IPS DF 19.7 (cell line): ENCODE measurements around the gene PDSS2.

ENCODE experiments used
- DNase-seq: peaks from one replicate; pipeline ENCODE4 v3.0.0-alpha.2; 2013; ENCODE audit warnings: low read depth, low spot score

Gene PDSS2

DNA sequence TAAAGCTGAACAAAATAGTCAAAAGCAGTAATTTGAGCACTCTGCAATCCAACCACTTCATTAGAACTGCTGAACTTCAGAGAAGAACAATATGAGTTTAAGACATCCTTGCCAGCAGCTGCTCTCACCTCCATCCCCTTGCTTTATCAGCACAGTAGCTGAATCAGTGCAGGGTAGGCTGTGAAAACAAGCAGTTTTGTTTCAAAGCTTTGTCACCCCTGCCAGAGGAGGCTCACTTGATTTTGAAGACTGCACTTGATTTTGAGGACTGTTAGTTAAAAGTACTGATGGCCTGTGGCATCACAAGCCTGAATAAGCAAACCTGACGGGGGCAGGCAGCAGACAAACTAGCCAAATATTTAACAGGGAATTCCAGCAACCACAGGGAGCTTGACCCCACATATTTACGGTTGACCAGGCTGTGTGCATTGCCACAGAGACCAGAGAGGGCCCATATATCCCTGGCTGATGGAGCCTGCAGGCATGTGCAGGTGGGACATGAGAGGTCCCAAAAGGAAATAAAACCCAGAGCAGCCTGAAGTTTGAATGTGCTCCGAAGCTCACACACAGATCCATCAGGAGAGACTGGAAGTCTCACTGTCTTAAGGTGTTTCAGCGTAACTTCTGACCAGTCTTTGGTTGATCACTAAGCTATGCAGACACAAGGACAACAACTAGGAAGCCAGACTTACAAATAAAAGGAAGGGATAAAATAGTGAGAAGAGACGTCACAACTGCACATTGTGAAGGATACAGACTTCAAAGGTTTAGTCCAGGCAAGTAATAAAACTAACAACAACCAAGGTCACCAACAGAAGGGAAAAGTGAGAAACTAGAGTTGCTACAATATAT, 97.4 kb downstream of the PDSS2 start:
- no peak for DNase-seq

DNA sequence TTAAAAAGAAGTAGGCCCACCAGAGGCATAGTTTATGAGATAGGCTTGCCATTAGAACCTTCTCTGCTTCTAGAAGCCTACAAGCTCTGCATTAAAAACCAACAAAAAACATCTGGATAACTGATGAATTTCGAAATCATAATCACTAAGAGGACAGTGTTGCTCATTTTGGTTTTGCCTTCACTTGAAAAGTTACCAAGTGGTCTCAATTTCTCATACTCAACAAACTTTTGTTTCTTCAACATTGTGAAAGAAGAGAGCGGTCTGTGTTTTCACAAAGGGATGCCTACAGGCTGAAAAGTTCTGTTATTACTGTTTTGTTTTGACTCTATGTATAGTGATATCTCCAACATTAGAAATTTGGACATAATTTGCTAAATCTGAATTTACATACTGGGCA, 98.9 kb downstream of the PDSS2 start:
- DNase-seq, result no peak

DNA sequence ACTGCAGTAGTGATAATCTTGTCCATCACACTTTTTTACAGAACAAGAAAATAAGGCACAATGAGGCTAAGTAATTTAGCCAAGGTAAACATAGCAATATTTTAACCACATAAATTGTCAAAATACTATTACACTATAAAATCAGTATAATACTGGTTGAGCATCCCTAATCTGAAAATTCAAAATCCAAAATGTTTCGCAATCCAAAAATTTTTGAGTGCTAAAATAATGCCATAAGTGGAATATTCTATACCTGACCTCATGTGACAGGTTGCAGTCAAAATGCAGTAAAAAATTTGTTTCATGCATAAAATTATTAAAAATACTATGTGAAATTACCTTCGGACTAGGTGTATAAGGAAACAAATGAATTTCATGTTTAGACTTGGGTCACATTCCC, 101.5 kb downstream of the PDSS2 start:
- DNase-seq, result no peak

DNA sequence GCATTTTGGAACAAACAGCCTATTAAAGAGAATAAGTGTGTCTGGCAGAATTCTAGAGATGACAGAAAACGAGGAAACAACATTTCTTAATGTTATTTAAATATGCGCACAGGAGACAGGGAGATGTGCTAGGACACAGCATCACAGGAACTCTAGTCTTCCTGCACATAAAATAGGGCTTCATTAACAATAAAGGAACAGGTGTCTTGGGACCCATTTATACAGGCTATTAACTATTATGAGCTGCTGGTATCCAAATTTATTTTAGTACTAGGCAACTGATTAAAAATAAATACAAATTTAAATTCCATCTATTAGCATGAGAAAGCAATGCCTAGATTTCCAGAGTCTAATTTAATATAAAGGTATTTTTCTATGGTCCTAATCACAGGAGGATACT, 102.3 kb downstream of the PDSS2 start:
- no peak for DNase-seq

DNA sequence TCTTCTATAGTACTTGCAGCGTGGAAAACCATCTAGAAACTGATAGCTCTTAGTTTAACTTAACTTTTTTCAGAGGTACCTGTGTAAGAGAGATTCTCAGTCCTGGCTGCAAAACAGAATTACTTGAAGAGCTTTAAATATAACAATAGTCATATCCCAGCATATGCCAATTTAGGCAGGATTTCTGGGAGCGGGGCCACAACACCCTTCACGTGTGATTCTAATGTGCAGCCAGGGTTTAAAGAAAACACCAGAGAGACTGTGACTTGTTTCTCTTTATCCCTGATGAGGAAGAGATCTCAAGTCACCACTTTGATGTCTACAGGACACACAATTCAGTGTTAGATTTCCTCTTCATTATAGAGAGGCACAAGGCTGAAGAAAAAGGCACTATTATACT, 103.7 kb downstream of the PDSS2 start:
- no peak for DNase-seq

DNA sequence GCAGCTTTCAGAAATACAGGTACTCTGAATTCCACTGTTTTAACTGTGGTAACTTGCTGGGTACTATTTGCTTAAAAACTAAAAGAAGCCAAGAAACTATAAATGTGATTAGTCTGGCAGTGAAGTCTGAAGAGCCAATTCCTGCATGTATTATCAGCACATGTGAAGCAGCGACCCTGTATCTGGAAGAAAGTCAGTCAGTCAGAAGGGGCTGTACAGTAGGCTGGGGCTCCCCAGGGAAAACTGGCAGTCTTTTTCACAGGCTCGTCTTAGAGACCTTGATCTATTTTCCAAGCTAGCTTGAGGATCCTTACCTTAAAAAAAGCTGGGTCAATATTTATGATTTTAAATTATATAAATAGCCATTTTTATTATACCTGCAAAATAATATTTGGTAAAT, 104.9 kb downstream of the PDSS2 start:
- DNase-seq, result no peak

DNA sequence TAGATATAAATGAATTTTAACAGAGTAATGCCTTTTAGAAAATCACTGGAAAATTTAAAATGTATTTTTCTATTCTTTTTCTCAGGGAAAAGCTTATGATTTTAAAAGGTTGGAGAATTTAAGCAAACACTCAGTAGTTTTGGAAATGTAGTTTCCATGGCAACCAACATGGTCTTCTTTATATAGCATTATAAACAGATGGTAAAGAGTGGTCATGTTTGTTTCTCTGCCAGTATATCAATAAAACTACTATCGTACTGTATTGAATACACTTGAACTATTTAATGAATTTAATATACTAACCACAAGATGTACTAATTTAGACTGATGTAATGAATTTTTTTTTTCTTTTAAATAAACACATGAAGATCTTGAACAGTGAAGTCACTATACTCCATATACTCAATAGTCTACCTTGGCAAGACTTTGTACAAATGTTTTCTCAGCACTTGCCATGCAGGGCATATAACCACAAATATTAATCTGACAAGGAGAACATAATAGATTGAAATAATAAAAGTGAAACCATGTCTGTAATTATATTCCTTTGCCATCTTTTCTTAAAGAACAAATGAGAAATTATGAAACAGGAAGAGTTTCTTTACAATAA, 105.5 kb downstream of the PDSS2 start:
- DNase-seq, result no peak

DNA sequence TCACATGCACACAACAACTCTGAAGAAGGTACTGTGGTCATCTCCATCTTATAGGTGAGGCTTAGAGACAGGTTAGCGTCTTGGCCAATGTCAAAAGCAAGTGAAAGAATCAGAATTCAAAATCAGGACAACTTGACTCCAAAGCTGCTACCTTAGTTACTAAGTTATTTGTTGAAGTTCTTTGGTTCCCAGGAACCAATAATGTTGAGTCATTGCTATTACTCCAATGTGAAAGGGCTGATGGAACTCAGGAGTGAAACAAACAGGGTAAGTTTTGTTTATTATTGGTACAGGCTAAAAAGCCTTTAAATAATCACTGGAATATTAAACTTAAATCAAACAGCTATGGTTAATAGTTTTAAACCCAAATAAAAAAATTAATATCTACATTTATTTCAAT, 111.1 kb downstream of the PDSS2 start:
- DNase-seq, result no peak

DNA sequence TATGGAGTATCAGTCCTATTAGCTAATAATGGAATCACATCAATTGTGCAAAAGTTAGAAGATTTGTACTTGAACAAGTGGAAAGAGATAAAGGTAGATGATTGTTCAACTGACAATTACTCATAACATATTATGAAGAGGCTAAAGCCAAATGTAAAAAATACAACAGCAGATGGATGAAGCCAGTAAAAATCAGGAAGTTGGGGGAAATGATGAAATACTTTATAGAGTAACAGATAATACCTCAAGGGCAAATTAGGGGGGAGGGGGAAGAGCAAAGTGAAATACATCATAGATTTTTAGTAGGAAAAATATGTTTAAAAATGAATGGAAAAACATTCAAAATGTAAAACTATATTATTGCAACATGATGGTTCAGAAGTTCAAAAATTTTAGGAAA, 114.0 kb downstream of the PDSS2 start:
- DNase-seq, result no peak

DNA sequence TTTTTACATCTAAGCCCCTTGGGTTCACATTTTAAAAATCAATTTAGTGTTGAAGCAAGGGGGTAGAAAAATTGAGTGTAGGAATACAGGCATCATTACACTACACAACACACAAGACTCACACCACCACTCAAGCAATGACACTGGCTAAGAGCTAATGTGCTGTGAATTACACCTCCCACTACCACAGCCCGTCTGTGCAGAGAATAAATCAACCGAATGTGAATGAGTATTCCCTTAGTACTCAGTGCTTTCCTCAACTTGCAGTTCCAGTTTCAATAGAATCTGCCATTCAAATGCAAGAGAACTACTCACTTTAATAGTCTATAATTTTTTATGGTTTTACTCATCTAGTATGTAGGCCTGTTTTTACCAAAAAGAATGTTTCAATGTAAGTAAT, 114.4 kb downstream of the PDSS2 start:
- no peak for DNase-seq

DNA sequence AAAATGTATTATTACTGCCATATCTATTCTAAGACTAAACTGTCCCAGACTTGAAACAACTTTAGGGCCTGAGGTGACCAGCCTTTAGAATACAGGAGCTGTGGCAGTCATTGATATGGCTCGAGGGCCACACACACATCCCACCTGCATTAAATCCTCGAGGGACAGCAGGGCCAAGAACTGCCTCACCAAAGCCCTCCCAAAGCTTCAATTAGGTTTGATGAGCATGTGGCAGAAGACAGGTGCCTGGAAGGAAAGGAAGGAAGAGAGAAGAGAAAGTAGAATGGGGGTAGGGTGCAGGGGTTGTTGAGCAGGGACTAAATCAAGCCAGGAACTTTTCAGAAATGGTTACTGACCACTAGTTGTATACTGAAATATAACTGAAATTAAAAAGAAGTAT, 115.0 kb downstream of the PDSS2 start:
- DNase-seq, result no peak

DNA sequence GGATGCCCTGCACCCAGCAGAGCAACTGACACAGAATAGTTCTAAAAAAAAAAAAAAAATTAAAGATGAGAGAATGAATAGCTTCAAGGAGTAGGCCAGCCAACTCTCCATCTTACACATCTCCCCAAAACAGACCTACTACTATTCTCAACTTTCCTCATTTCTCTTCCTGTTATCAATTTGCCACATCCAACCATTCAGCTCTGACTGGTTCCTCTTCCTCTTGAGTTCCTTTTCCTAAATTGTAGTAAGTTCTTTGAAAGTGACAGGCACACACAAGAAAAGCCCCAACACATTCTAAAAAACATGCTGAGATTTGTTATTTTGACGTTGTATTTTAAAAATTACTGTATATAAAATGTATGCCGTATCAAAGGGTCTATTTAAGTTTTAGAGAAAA, 117.2 kb downstream of the PDSS2 start:
- no peak for DNase-seq

DNA sequence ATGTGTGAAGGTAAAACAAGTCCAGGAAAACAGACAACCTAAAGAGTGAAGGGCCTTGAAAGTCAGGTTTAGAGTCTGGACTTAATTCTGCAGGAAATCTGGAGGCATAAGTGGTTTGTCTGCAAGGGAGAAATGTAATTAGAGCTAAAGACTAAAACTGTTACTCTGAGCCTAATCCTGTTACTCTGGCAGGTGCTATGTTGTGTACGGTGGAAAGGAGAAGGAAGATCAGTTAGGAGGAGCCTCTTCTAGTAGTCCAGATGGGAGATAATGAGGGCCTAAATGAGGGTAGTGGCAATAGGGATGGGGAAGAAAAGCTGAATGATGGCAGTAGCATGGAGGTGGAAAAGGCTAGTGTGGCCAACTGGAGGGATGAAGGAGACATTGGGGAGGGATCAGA, 118.5 kb downstream of the PDSS2 start:
- DNase-seq, result no peak

DNA sequence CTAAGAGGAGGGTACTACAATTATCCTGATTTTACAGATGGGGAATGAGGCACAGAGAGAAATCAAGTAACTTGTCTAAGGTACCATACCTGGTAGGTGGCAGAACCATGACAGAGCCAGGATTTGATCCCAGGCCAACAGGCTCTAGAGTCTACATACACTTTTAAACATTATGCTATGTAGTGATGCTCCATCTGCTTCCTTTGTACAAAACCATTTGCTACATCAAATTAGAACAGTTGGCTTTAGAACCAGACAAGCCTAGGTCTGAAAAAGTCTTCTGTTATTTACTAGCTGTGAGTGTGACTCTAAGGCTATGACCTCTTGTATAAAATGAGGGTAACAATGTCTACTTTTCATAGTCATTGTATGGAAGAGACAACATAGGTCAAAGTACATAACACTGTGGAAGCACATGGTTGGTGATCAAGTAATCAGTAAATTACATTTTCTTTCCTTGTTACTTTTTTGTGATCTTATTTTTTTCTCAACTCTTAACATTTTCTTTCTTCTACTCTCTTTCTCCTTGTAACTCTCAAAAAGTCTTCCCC, 122.1 kb downstream of the PDSS2 start:
- DNase-seq, result no peak

DNA sequence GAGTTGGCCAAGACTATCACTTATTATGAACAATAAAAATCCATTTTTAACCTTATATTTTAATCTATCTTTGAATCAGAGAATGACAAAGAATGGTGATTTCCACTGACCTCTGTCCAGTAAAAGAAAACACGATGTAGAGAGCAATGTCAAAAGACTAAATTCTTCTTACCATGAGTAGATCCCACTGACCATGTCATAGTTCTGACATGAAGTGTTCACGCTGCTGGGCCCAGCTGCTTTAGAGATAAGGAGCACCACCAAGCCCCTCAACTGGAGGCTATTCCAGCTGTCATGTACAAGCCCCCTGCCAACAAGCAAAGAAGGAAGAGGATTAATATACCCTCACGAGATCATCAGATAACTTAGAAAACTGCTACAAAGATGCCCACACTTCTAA, 125.3 kb downstream of the PDSS2 start:
- no peak for DNase-seq

DNA sequence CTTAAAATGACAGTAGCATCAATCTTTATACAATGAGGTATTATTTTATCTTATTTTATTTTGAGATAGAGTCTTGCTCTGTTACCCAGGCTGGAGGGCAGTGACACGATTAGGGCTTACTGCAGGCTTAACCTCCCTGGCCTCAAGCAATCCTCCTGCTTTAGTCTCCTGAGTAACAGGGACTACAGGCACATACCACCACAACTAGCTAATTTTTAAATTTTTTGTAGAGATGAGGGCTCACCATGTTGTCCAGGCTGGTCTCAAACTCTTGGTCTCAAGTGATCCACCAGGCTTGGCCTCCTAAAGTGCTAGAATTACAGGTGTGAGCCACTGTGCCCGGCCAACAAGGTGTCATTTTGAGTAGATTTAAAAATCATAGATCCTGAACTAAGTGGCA, 125.9 kb downstream of the PDSS2 start:
- no peak for DNase-seq

DNA sequence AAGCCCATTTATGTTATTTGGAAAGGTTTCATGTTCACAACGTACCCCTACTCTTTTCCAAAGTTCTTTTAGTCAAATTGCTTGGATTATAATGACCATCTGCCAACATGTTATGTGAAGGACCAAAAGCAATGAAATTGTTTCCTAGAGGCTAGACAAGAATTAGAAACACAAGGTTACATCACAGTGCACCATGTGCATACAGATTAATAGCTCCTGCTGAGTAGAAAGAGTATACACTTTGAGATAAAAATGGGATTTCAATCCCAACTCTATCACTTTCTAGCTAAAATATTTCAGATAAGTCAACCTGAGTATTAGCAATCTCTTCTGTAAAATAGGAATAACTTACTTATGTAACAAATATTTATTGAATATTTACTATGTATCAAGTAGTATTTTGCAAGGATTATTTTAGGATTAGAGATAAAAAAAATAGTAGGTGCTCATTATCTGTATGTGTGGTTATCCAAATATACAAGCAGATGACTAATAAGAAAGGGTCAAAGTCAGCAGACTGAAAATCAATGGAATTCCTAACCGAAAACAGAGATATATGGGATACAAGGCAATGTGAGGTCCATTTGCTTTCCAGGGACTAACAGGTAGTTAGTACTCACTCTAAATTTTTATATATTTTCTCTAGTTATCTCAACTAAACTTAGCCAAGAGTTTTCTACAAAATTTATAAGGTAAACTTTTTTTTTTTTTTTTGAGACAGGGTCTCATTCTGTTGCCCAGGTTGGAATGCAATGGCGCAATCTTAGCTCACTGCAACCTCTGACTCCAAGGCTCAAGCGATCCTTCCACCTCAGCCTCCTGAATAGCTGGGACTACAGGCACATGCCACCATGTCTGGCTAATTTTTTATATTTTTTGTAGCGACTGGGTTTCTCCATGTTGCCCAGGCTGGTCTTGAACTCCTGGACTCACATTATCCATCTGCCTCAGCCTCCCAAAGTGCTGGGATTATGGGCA, 127.7 kb downstream of the PDSS2 start:
- no peak for DNase-seq

DNA sequence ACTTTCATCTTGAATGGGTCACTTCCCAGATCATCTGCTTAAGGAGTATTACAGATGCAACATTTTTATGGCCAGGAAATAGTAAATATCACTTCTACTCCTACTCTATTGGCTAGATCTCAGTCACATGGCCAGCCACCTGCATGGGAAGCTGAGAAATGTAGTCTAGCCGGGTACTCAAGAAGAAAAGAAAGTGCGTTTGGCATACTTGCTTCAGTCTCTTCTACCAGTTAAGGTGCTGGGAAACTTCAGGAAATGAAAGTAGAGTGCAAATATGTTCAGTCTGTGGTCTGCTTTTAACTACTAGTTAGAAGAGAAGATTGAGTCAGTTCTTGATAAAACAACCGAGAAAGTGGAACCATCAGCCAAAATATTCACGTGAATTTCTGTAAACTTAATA, 129.2 kb downstream of the PDSS2 start:
- no peak for DNase-seq

DNA sequence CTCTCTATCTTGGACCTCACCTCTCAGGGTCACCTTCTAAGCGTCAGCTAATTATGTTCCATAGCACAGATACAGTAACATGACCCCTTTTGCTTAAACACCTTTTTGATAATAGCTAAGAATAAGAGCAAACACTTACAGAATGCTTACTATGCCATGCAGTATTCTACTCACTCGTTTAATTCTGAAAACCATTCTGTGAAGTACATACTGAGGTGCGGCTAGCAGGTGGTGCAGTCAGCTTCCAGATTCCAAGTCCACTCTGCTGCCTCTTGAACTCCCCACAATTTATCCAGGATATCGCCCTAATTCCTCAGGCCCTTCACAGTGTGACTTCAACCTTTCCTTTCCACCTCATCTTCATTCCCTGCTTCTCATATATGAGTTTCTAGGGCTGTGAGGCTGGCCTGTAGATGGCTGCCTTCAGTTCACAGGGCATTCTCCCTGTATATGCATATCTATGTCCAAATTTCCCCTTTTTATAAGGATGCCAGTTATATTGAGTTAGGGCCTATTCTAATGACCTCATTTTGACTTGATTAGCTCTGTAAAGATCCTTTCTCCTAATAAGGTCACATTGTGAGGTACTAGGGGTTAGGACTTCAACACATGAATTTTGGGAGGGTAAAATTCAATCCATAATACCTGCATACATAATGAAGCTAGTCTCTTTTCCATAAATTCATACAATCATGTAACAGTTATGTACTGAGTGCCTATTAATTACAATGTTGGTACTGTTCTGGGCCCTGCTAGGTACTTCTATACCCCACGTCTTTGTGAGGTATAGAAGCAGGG, 130.1 kb downstream of the PDSS2 start:
- DNase-seq, result no peak

DNA sequence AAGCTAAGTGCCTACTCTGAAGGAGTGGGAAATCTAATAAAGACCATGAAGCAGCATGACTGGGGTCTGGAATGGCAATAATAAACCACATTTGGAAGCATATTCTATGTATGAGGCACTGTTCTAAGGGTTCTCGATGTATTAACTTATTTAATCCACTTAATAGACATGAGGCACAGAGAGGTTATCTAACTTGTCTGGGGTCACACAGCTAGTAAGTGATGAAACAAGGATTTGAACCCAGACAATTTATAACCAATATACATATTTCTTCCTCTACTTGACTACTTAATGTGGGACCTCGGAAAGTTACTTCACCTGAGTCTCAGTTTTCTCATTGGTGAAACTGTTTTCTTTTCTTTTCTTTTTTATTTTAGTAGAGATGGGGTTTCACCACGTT, 131.3 kb downstream of the PDSS2 start:
- DNase-seq, result no peak

DNA sequence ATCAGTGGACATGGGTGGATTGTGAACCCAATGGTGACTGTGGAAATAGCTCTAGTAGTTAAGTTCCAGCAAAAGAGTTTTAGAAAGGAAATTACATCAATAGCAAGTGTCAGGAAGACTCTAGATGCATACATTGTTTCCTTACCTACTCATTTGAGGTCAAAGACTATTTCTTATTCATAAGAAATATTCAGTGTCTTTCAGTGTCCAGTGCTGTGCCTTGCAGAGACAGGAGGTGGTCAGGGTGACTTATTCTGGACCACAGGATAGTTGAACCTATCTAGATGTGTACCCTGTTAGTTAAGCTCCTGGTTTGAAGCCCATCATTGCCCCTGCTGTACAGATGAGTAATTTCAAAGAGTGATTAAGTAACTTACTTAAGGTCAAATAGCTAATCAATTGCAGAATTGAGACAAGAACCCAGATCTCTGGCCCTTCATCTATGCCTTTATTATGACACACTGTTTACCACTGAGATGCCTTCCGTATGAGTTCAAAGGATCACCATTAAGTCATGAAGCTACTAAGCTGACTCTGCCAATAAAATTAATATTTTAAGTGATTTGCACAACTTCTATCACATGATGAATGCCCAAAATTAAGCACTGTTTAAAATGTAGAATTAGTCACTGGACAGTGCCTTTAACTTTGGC, 136.1 kb downstream of the PDSS2 start:
- DNase-seq, result no peak
